NCI-H187 (cell line): ENCODE results near the gene HPF1.
"Not testable (repeated sequence)": the region's sequence is repeated elsewhere in the genome, so short reads cannot be mapped to it uniquely, and the experiment has no call there.

Experiments
- DNase-seq, 2 experiments: peaks; one replicate each; lab custom pipeline; 2025; lab: John Stamatoyannopoulos, UW

HPF1 gene

GRCh38 chr4:169738604-169739003 is 19.1 kb downstream of the HPF1 start:
- DNase-seq, result not testable (repeated sequence)

- DNase-seq, result no peak
Measured at GRCh38 chr4:169730564-169730963, 27.2 kb downstream of the HPF1 start.

DNA sequence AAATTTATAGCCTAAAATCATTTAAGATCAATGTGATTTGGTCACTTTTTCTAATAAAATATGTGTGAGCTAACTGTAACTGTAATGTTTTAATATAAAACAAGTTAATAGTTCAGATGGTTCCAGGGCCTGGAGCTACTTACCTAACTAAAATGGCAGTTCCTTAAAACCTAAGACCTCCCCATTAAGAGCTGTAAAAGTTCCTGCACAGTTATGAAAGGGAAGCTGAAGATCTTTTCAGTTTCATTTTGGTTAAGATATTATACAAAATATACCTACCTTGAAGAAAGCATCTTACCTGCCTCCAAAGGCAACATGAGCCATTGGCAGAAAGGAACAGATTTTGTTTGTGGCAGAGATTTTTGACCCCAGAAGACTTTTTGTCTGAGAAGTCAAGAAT is 30.1 kb downstream of the HPF1 start:
- DNase-seq, result no peak

GRCh38 chr4:169724260-169724659 is 33.5 kb downstream of the HPF1 start:
- no peak for DNase-seq

GRCh38 chr4:169723207-169723965 is 34.4 kb downstream of the HPF1 start:
- DNase-seq, result no peak

GRCh38 chr4:169720529-169720928 is 37.2 kb downstream of the HPF1 start:
- DNase-seq, result no peak

GRCh38 chr4:169716677-169717076 is 41.1 kb downstream of the HPF1 start:
- DNase-seq, result no peak

DNA sequence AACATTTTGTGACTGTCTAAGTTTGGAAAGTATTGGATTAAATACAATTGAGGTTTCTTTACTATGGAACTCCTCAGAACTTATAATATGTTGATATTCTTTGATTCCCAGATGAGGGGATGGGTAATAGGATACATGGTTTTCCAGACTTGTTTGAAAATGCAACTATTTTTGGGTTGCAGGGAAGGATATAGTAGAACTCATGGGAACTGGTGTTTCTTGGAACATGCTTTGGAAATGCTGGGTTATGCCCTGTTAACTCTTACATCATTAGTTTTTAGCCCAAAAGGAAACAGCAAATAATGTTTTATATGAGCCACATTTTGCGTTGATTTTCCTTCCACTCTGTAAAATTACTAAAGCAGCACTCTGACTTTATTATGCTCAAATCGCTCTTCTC is 41.9 kb downstream of the HPF1 start:
- no peak for DNase-seq

DNA sequence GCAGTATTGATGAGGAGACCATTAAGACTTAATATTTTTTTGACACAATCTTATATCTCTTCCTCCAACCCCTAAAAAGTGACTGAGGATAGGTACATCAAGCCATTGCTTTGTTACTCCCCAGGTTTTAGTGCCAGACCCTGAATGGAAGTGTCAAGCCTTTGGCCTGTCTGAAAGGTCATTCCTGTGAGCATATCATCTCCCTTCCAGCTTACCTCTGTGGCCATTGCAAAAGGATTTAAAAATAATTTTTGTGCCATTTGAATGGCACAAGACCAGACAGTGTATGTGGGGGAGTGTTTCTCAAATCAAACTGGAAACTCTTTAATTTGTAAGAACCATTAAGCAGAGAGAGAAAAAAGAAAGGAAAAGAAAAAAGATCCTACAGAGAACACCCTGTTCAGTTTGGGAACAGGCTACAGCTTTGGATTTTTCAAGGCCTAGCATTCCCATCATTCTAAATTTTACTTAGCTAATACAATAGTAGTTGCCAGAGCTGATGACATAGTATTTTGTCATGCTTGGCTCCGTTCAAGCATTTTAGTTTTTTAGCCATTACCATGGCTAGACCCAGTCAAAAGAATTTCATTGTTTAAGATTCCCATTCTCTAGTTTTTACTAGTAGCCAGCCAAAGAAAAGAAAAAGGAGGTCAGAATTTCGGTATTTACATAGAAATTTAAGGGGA is 49.6 kb downstream of the HPF1 start:
- DNase-seq, result no peak

DNA sequence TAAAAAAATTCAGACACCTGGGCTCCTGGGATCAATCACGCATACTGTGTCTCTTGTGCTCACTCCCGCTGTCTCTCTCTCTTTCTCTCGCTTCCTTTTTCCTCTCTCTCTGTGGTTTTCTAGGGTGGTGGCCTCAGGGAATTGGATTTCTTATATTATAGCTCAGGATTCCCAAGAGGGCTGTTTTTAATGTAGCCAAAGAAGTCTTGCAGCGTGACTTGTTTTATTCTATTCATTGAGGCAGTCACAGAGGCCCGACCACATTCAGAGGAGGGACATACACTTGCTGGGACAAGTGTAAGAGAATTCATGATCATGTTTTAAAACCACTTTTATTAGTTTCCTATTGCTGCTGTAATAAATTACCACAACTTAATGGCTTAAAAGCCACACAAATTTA is 59.4 kb downstream of the HPF1 start:
- no peak for DNase-seq

DNA sequence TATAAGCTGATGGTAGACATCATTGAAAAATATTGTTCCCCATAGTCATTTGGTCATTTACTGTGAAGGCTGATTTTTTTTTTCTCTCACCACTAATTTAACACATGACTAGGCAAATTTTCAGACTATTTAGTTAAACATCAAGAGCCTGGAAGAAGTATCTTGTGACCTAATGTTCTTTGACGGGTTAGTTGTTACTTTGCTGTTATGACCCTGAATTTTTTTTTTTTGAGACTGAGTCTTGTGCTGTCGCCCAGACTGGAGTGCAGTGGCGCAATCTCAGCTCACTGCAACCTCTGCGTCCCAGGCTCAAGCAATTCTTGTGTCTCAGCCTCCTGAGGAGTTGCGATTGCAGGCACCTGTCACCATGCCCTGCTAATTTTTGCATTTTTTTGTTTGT is 67.0 kb downstream of the HPF1 start:
- DNase-seq, result no peak

- no peak for DNase-seq
Measured at GRCh38 chr4:169689681-169690080, 68.1 kb downstream of the HPF1 start.

GRCh38 chr4:169682372-169683047 is 75.2 kb downstream of the HPF1 start:
- DNase-seq, result no peak
